K562 (cell line): Measurements from ENCODE around the gene CHAF1A. TPM values are rescaled to one million over a fixed set of nuclear protein-coding genes. Genes with fewer than 3 reads are reported as not detected.

Experiments
- ATF6 ChIP-seq: sonication (generic); formaldehyde crosslinking; IDR thresholded peaks from 2 replicates; pipeline ENCODE4 v1.4.0; 2020; ENCODE audit warnings: mild to moderate bottlenecking, missing genetic modification reagents
- BACH1 ChIP-seq: fragments of 200-800 bp; sonication (Bioruptor generic); IDR thresholded peaks from 2 replicates; pipeline ENCODE4 v1.6.1; 2016; ENCODE audit warnings: missing genetic modification characterization, missing compliant biosample characterization
- CBX8 ChIP-seq: fragments of 200-600 bp; sonication (generic); IDR thresholded peaks from 2 replicates; pipeline ENCODE4 v1.6.1; 2012; ENCODE audit warnings: borderline replicate concordance, mixed run types, low read depth, mild to moderate bottlenecking, moderate library complexity, mixed read lengths, low read length, control low read depth, inconsistent platforms; ENCODE audit not compliant: poor library complexity, severe bottlenecking; ENCODE audit errors: extremely low read depth
- EP400 ChIP-seq: fragments of 450-650 bp; IDR thresholded peaks from 2 replicates; pipeline ENCODE4 v1.6.1; 2017; ENCODE audit warnings: antibody characterized with exemption, mild to moderate bottlenecking, moderate library complexity
- IRF2 ChIP-seq: sonication (generic); formaldehyde crosslinking; IDR thresholded peaks from 2 replicates; pipeline ENCODE4 v1.8.1; 2022; ENCODE audit warnings: mild to moderate bottlenecking, missing genetic modification reagents
- JUN ChIP-seq, 2 experiments: sonication (generic) in 1 of 2; formaldehyde crosslinking in 1 of 2; IDR thresholded peaks; 2 replicates each; pipeline versions ENCODE4 v1.6.1 to v1.8.0; 2012 to 2022; ENCODE audit warnings: borderline replicate concordance in 2 of 2, mild to moderate bottlenecking in 2 of 2, improper control_type of control experiment in 1 of 2, low read depth in 1 of 2, low read length in 1 of 2, missing genetic modification reagents in 1 of 2
- LARP7 ChIP-seq: fragments of 450-650 bp; IDR thresholded peaks from 2 replicates; pipeline ENCODE4 v1.6.1; 2016
- PCBP1 ChIP-seq: fragments of 200-400 bp; formaldehyde crosslinking; IDR thresholded peaks from 2 replicates; pipeline ENCODE4 v1.6.1; 2018; ENCODE audit warnings: mild to moderate bottlenecking, low read depth, low read length; ENCODE audit not compliant: poor library complexity, severe bottlenecking
- ZBTB12 ChIP-seq: fragments of 250-450 bp; sonication (Bioruptor Pico); IDR thresholded peaks from 2 replicates; pipeline ENCODE4 v1.4.0; 2020
- ZNF436 ChIP-seq: fragments of 250-450, 450-650 bp; sonication (Bioruptor Pico); formaldehyde crosslinking; IDR thresholded peaks from 2 replicates; pipeline ENCODE4 v1.7.0; 2020; ENCODE audit warnings: mild to moderate bottlenecking
- ZNF668 ChIP-seq: fragments of 250-450 bp; sonication (Bioruptor Pico); IDR thresholded peaks from 2 replicates; pipeline ENCODE4 v1.8.0; 2022; ENCODE audit warnings: mild to moderate bottlenecking, inconsistent platforms
- ZNF75A ChIP-seq: fragments of 450-650 bp; formaldehyde crosslinking; IDR thresholded peaks from 2 replicates; pipeline ENCODE4 v1.4.0; 2020; ENCODE audit warnings: mild to moderate bottlenecking
- ZNF79 ChIP-seq: fragments of 250-450 bp; sonication (Bioruptor Pico); IDR thresholded peaks from 2 replicates; pipeline ENCODE4 v1.4.0; 2020; ENCODE audit warnings: low read depth, mild to moderate bottlenecking, moderate library complexity
- polyA plus RNA-seq, 8 experiments: library from polyadenylated mRNA; depleted of rRNA in 4 of 8; stranded (reverse) in 5 of 8; unstranded in 3 of 8; fragments of >200 nt; fragmentation: Nextera tagmentation in 2 of 8; fragmentation: Illumina TruSeq in 1 of 8; extraction: Ambion mirVana in 2 of 8; extraction: Trizol in 1 of 8; gene quantifications; 2 replicates each; pipeline versions ENCODE4 v1.2.1 to v1.2.3, GENCODE V29; 2011 to 2014; ENCODE audit warnings: inconsistent platforms in 1 of 8, missing spikeins in 1 of 8
- total RNA-seq, 7 experiments: library from RNA; depleted of rRNA in 6 of 7; stranded (reverse); fragments of >200 nt in 6 of 7; fragmentation: Illumina TruSeq in 2 of 7; extraction: Trizol in 2 of 7; gene quantifications; 2 replicates each; pipeline versions ENCODE4 v1.2.1 to v1.2.3, GENCODE V29; 2011 to 2021; ENCODE audit warnings: low replicate concordance in 1 of 7
- TF ChIP-seq, protein P1 (sequence below): fragments of 250-450 bp; sonication (Bioruptor Pico); IDR thresholded peaks from 2 replicates; pipeline ENCODE4 v1.5.0; 2021; ENCODE audit warnings: mild to moderate bottlenecking, moderate library complexity
- TF ChIP-seq, protein P2 (sequence below): IDR thresholded peaks from 2 replicates; pipeline ENCODE4 v1.6.1; 2016; ENCODE audit warnings: missing genetic modification characterization, missing compliant biosample characterization
- TF ChIP-seq, protein P3 (sequence below), 2 experiments: fragments of 250-450 bp in 1 of 2; fragments of 450-650 bp in 1 of 2; sonication (Bioruptor Pico) in 1 of 2; IDR thresholded peaks; 2 replicates each; pipeline versions ENCODE4 v1.6.1 to v1.8.0; 2016 to 2021; ENCODE audit warnings: mild to moderate bottlenecking in 2 of 2, moderate library complexity in 2 of 2, missing compliant biosample characterization in 1 of 2, missing genetic modification characterization in 1 of 2

Gene CHAF1A
- total and polyA plus RNA-seq, 9 of the 15 experiments (the other 6 are each of a cell fraction or from before 2014, with no cell fraction given) = 1.6 to 86.9 (median 45.2) TPM

GRCh38 chr19:4375164-4376027, 27.0 kb upstream of the CHAF1A start (continued):
- TF ChIP-seq ZBTB12 (CRISPR knock-in tag) = peak; percentile 59; the same call in 1 of the 2 replicates
- 0 out of 2 replicates have a peak, but pooled peaks have one; percentile 6 for TF ChIP-seq LARP7
- TF ChIP-seq ZNF436 (CRISPR knock-in tag) = no peak
- TF ChIP-seq BACH1 (tag) = no peak
- no peak for TF ChIP-seq CBX8
- TF ChIP-seq ZNF75A (CRISPR knock-in tag) = no peak
- TF ChIP-seq EP400 = peak; percentile 77
- TF ChIP-seq, protein P1, sequence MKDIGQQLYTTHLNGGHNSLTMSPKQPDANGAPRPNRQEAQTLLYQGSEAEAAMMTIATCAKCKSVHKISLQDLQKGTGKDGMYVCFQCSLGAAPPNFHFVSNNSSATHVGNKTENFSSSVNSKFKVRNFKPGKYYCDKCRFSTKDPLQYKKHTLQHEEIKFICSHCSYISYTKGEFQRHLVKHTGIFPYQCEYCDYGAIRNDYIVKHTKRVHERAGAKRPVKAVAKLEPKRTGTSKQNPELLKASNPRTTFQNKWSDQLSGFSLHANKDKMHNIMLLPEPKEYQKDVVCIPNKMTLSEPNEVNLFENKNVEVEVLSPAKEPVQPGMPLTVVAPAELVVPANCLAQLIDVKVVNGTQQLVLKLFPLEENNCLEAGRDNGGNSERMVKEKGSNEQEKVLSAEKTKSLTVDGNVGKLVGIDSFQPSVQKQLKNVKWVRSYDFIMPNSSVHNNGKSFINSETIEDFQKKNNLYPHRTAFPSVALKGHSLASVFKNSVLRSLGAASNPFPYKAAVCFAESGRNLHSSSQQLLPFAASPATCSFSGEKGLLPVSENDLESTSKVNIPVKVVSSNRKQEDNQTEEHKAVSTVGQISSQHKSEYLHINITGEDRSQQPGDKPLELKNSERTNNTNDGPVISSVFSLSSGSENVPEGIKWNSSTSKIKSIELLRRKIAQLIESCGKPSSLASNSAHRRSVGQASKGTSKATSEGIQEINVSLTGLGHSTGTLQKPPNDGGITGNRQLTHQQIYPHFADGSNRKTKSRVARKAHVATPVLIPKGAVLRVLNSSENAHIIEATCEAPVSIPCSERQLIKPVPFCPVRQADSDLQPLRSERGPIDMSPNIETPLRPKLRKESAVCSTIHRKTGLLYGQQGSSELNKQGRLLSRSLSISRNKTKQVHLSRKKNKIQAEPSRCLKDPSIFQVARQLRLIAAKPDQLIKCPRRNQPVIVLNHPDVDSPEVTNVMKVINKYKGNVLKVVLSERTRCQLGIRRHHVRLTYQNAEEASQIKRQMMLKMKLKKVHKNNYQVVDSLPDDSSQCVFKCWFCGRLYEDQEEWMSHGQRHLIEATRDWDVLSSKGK (CRISPR knock-in tag) = no peak
- peak; percentile 99 for TF ChIP-seq JUN (IDR thresholded peaks at IDR 0.05; ENCODE audit: borderline replicate concordance, low read depth, low read length)
- no peak; the same call in 1 of the 2 replicates for TF ChIP-seq JUN (CRISPR knock-in tag; IDR thresholded peaks at IDR 0.05; ENCODE audit: borderline replicate concordance)
- no peak for TF ChIP-seq ZNF79 (CRISPR knock-in tag)
- TF ChIP-seq ZNF668 = no peak
- TF ChIP-seq, protein P2, sequence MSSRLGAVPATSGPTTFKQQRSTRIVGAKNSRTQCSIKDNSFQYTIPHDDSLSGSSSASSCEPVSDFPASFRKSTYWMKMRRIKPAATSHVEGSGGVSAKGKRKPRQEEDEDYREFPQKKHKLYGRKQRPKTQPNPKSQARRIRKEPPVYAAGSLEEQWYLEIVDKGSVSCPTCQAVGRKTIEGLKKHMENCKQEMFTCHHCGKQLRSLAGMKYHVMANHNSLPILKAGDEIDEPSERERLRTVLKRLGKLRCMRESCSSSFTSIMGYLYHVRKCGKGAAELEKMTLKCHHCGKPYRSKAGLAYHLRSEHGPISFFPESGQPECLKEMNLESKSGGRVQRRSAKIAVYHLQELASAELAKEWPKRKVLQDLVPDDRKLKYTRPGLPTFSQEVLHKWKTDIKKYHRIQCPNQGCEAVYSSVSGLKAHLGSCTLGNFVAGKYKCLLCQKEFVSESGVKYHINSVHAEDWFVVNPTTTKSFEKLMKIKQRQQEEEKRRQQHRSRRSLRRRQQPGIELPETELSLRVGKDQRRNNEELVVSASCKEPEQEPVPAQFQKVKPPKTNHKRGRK (tag) = no peak
- TF ChIP-seq, protein P3, sequence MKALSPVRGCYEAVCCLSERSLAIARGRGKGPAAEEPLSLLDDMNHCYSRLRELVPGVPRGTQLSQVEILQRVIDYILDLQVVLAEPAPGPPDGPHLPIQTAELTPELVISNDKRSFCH (CRISPR knock-in tag; IDR thresholded peaks at IDR 0.05) = no peak
- TF ChIP-seq, protein P3 (tag; IDR thresholded peaks at IDR 0.05) = no peak
- no peak for TF ChIP-seq ATF6 (CRISPR knock-in tag)
- TF ChIP-seq PCBP1 = no peak
- no peak for TF ChIP-seq IRF2 (CRISPR knock-in tag)
